GM12865 (cell line): Measurements from ENCODE around the gene LGI1.
A peak's percentile ranks its signal among the peaks of the same experiment; 100 is the strongest.

Experiments used
- DNase-seq: peaks from one replicate; pipeline ENCODE4 v3.0.0; 2010; ENCODE audit warnings: low read depth
- H3K4me3 ChIP-seq: 2 replicates; pipeline ENCODE4 v1.5.1; 2011; ENCODE audit warnings: mild to moderate bottlenecking, low read depth, low read length, control low read depth
- CTCF ChIP-seq: IDR thresholded peaks from 2 replicates; pipeline ENCODE4 v1.5.1; 2011; ENCODE audit warnings: low read length, control low read depth, low read depth, inconsistent platforms; ENCODE audit not compliant: insufficient read depth; ENCODE audit errors: missing control alignments

LGI1 gene

GRCh38 chr10:93758891-93759410 is 1.2 kb downstream of the LGI1 start:
- no peak for TF ChIP-seq CTCF
- no peak for DNase-seq
- H3K4me3 ChIP-seq: no peak overlapping the region

- H3K4me3 ChIP-seq: no peak overlapping the region
- DNase-seq: no peak
- no peak for TF ChIP-seq CTCF
Measured at GRCh38 chr10:93760490-93760889, 2.8 kb downstream of the LGI1 start.

DNA sequence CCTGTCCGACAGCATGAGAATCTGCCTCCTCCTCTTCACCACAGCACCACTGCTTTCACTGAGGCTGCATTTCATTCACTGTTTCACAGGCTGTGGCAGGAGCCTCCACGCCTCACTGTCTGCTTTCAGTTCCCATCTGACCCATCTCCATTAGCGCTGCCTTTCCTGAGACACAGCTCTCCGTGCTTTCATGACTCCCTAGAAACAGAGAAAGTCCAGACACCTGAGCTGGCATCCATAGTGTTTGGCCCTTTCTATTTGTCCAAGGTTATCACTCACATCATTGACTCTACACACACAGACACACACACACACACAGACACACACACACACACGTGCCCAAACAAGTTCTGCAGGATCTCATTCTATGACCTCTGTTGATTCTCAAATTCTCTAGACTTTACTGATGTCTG is 5.2 kb downstream of the LGI1 start:
- TF ChIP-seq CTCF: no peak
- DNase-seq: peak; percentile 73
- H3K4me3 ChIP-seq: no peak overlapping the region

- no peak for DNase-seq
- no peak overlapping the region for H3K4me3 ChIP-seq
- no peak for TF ChIP-seq CTCF
Measured at GRCh38 chr10:93766918-93767317, 9.2 kb downstream of the LGI1 start.

GRCh38 chr10:93767724-93768399 is 10.1 kb downstream of the LGI1 start:
- TF ChIP-seq CTCF: no peak

GRCh38 chr10:93768892-93769291 is 11.2 kb downstream of the LGI1 start:
- no peak for TF ChIP-seq CTCF
- H3K4me3 ChIP-seq: no peak overlapping the region
- no peak for DNase-seq

More at GRCh38 chr10:93767724-93768399, 10.1 kb downstream of the LGI1 start:
- no peak overlapping the region for H3K4me3 ChIP-seq
- DNase-seq: no peak

- DNase-seq: no peak
- no peak for TF ChIP-seq CTCF
- no peak overlapping the region for H3K4me3 ChIP-seq
Measured at GRCh38 chr10:93771354-93771753, 13.6 kb downstream of the LGI1 start.
